Stimulated activated CD8-positive, alpha-beta memory T cell treated with anti-CD3 and anti-CD28 coated beads, Interleukin-4, amount 100 ng/mL, for 24 hours (primary cell): ENCODE measurements around the gene KPTN.

Experiments
- DNase-seq: peaks from one replicate; pipeline ENCODE4 v3.0.0-alpha.2; 2020; ENCODE audit warnings: low read depth

Gene KPTN

DNA sequence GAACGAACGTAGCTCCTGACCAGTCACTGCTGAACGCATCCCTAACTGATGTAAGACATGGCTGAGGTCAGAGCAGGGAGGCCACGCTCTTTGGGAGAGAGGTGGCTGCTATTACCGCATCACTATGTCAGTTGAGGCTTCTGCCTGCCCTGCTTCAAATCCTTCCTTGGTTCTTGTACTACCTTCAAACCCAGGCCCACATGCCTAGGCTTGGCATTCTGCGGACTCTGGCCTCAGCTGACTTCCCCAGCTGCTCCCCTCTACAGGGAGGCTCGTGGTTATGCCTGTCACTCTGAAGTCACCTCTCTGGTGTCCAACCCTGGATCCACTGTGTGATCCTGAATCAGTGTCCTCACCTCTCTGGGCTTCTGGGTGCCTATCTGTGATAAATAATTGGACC lies 49.9 kb downstream of the KPTN start:
- DNase-seq: no peak

DNA sequence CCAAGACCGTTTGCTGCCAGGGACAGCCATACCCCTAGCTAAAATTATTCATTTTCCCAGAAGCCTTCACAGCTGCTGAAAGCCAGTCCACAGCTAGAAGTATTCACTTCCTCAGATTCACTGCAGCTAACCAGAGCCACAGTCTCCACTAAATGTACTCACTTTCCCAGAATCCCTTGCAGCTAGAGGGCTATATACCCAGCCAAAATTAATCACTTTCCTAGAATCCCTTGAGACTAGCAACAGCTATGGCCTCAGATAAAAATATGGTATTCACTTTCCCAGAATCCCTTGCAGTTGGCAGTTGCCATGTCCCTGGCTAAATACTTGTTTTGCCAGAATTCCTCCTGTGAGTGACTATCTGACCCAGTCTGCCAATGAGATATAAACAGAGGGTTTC lies 50.9 kb downstream of the KPTN start:
- no peak for DNase-seq

DNA sequence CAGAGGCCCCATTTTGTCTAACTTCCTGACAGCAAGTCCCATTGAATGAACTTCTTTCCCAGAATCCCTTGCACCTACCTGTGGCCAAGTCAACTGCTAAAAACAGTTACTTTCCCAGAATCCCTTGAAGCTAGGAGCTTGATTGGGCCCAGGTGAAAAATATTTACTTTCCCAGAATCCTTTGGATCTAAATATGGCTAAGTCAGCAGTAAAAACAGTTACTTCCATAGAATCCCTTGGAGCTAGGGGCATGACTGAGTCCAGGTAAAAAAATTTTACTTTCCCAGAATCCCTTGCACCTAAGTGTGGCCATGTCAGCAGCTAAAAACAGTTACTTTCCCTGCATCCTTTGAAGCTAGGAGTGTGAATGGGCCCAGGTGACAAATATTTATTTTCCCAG lies 51.5 kb downstream of the KPTN start:
- DNase-seq: no peak

DNA sequence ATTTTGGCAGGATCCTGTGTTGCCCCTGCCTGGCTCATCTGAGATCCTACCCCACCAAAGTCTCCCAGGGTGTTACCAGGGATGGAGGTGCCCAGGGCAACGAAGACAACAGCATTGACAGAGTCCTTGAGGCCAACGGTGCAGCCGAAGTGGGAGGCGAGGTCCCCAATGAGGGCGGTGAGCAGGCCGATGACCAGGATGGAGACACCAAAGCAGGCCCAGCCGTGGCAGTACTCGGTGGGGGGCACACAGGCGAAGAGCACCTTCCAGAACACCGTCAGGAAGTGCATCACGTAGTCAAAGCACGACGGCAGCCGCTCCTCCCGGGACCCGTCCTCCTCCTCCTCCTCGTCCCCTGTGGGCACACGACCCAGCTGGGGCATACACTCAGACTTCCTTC lies 51.9 kb downstream of the KPTN start:
- DNase-seq: no peak

DNA sequence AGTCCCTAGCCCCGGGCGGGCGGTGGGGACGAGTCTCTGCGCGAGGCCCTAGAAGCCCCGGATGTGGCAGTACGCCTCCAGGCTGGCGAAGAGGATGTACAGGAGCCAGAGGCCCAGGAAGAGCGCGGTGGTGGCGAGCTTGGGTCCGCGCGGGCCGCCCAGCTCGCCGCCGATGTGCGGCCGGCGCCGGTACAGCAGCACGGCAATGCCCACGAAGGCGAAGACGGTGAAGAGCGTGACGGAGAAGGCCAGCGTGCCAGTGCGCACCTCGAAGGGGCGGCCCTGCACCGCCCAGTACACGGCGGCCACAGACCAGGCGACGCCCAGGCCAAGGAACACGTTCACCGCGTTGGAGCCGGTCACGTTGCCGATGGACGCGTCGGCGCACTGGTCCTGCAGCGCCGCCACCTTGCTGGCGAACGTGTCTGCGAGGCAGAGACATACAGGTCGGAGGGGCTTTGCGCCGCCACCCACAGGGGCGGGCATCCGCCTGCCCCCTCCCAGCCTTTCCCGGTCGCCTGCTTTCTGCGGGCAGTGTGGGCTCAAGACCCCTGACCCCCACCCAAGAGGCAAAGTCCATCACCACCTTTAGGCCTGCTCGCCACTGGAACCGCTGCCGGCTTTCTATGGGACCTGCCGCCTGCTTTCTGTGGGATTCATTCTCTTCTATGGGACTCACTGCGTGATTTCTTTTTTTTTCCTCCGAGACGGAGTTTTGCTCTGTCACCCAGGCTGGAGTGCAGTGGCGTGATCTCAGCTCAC lies 53.8 kb downstream of the KPTN start:
- no peak for DNase-seq

DNA sequence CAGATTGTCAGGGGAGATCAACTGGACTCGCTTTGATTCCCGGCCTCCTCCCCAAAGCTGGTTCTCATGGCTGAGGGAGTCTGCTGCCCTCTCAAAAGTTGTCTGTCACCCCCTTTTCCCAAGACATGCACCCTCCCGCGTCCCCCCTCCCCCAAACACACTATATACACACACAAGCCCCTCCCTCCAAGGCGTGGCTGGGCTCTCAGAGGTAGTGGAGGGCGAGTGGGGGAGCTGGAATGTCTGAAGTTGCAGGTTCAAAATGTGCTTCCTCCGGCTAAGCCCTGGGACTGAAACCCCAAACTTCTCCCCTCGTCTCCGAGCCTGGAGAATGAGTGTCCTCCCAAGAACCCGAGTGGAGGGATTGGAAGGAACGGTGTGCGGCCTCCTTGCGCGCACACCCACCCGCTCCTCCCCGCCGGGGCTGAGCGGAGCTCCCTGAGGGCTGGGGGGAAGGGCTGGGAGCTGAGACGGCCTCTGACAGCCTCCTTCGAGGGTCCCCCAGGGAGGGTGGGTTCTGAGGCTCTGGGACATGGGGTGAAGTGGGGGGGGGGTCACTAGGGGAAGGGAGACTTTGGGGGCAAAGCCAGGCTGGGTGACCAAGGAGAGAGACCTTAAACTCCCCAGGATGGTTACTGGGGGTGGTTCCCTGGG lies 54.8 kb downstream of the KPTN start:
- DNase-seq: no peak

DNA sequence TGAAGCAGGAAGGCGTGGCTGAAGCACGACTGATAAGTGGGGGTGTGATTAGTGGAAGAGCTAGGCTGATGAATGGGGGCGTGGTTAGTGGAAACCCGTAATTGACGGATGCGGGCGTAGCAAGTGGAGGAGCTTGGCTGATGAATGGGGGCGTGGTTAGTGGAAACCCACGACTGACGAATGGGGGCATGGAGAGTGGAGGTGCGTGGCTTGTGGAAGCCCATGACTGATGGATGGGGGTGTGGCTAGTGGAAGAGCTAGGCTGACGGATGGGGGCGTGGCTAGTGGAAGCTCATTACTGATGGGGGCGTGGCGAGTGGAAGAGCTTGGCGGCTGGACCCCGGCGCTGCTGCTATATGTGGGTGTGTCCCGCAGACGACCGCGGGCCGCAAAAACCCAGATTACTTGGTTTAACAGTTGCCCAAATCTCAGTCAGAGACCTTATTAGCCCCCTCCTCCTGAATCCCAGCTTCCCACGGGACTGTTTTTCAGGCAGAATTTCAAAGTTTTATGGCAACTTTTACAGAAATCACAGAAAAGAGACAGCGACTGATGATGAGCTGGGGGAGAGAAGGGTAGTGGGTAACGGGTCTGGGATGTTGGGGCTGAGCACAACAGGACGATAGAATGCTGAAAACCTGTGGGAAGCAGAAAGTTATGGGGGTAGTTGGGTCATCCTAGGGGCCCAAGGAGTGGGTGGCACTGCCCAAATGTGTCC lies 55.7 kb downstream of the KPTN start:
- peak; percentile 66 for DNase-seq

DNA sequence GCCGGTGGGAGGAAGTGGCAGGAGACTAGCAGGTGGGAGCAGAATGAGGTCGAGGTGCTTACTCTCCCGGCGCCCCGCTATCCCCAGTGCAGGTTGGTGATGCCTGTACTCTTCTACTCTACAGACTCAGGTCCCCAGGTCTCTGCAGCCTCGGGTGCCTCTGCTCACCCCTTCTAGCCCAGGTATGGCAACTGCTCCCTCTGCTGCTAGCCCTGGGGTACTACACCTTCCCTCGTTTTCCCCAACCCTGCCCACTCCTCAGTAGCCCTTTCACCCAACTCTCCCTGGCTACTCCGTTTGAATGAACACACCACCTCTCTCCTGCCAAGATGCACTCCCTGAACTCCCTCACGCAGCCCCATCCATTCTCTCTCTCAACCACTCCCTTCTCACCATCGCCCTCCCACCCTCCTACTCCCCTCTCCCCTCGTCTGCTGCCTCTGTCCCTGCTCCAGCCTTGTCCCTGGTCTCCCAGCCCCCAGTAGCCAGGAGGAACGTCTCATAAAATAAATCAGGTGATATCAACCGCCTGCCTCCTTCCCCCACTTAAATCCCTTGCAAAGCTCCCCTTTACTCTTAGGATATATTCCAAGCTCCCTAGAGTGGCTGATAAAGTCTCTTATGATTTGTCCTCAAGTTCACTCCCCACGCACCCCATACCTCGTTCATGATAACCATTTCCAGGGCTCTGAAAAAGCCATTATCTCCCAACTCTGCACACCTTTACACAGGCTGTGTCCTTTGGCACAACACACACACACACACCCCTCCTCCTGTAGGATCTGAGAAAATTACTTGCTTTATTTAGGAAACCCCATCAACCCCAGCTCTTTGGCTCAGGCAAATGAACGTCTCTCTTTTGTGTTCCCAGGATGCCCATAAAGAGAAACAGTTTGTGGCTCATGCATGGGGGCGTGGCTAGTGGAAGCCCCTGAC lies 56.5 kb downstream of the KPTN start:
- peak; percentile 40 for DNase-seq
